GM19438 (cell line): ENCODE measurements around the gene EDAR.

Source experiments
- ATAC-seq: cut with Tn5 transposase; IDR thresholded peaks from one replicate; pipeline ENCODE4 v1.9.1; 2021; ENCODE audit warnings: low read depth; ENCODE audit not compliant: unreplicated experiment

EDAR gene

GRCh38 chr2:108926561-108927380 lies 62.2 kb downstream of the EDAR start:
- ATAC-seq: no peak

- ATAC-seq: no peak
Measured at GRCh38 chr2:108925735-108926134, 63.3 kb downstream of the EDAR start.

DNA sequence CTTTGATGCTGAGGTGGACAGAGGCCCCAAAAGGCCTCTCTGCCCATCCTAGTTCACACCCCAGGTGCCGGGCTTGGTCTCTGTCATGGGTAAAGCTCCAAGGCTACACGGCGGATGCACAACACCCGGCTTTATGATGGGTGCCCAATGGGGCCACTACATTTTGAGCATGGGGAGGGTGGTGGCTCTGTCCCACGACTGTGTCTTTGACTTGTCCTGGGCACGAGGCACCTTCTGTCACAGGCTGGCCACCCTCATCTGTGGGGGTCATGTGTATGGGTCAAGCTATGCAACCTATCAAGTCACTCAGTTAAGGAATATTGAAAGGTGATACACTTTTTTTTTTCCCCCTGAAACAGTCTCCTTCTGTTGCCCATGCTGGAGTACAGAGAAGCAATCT lies 63.7 kb downstream of the EDAR start:
- no peak for ATAC-seq

GRCh38 chr2:108924580-108925251 lies 64.3 kb downstream of the EDAR start:
- no peak for ATAC-seq

- ATAC-seq: no peak
Measured at GRCh38 chr2:108923736-108924579, 65.1 kb downstream of the EDAR start.

GRCh38 chr2:108923019-108923700 lies 65.9 kb downstream of the EDAR start:
- ATAC-seq: no peak

GRCh38 chr2:108922141-108922915 lies 66.7 kb downstream of the EDAR start:
- ATAC-seq: no peak

DNA sequence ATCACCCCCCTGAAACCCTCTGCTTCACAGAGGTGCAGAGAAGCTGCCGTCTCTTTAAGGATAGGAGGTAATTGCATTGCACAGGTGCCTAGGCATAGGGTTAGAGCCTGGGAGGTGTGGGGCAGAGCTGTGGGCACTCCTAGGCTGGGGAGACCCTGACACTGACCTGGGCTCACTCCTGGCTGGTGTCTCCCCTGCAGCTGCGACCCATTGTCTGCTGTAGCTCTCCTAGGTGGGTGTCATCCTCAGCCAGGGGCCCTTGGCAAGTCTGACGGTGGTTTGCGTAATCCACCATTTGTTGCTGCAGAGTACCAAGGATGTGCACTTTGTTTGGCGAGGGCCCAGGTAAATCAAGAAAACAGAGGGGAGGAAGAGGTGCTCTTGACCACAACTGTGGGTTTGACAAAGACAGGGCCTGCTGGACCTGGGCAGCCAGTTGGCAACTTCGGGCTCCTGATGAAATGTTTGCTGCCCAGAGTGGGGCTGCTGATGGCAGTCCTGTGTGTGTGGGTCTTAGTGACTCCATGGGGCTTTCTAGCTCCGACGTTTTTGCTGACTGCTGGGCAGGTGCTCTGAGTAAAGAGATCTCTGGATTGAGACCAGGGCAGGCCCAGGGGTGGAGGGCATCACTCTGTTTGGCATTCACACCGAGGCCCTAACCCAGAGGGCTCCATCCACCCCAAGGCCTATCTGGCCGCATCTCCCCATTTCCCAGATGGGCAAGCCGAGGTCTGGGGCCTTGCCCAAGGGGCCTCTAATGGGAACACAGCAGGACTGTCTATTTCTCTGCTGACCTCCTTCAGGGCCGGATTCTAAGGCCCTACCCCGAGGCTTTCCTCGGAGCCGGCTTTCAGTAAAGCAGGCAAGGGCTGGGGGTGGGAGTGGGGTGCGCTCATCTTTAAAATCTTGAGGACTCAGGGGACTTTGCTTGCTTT lies 67.7 kb downstream of the EDAR start:
- ATAC-seq: no peak

DNA sequence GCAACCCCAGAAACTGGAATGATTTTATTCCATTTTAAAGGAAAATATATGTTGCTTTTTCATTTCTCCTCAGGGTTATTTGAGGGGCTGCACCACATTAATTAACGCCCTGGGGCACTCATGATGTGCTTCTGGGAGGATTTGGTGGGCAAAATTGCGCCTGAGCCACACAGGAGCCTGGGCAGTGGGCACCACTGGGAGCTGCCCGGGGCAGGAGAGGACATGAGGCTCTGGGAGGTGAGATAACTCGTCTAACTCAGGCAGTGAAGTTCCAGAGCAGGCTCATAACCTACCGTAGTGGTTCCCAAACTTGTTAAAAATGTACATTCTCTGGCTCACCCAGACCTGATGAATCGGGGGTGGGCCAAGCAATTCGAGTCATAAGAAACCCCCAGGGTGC lies 68.3 kb downstream of the EDAR start:
- ATAC-seq: no peak

GRCh38 chr2:108919571-108920373 lies 69.2 kb downstream of the EDAR start:
- no peak for ATAC-seq

- ATAC-seq: no peak
Measured at GRCh38 chr2:108918941-108919341, 70.1 kb downstream of the EDAR start.

- ATAC-seq: no peak
Measured at GRCh38 chr2:108918156-108918874, 70.7 kb downstream of the EDAR start.

- ATAC-seq: no peak
Measured at GRCh38 chr2:108917526-108917925, 71.5 kb downstream of the EDAR start.

DNA sequence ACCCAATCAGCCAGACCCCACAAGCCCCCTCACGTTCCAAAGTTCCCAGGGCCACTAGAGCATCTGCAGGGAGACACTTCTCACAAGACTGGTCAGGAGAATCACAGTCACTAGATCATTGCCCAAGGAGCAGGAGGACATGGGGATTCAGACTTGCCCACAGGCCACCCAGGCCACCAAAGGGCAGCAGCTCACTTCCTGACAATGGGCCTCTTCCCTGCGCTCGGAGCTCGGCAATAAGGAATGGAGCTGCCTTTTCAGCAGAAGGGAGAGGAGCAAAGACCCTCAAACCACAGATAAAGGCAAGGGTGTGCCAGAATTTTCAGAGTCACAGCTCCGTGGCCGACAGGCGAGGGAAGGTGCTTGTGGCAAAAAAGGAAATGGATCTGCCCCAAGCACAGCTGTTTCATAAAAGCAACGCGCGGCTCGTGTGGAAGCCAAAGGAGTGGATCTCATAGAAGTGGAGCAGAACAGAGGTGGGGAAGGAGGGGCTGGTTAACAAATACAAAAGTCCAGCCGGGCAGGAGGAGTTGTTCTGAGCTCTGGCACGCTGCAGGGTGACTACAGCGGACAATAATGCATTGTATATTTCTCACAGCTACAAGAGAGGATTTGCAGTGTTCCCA lies 72.1 kb downstream of the EDAR start:
- no peak for ATAC-seq

- no peak for ATAC-seq
Measured at GRCh38 chr2:108916122-108916795, 72.8 kb downstream of the EDAR start.

DNA sequence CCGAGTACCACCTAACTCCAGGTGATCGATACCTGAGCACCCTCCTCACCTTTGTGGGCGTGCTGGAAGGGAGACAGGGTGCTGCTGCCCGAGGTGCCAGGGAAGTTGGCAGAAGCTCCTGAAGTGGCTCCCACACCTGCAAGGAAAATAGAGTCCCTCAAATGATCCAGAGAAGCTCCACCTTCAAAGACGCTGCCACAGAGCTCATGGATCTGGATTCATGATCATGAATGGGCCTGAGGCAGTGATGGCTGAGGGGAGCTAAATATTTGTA lies 76.5 kb downstream of the EDAR start:
- no peak for ATAC-seq
